ENCODE data around the gene PCDH8.
A peak's percentile ranks its signal among the peaks of the same experiment; 100 is the strongest.
"Not testable (repeated sequence)": the region's sequence is repeated elsewhere in the genome, so short reads cannot be mapped to it uniquely, and the experiment has no call there.

Gene PCDH8

DNA sequence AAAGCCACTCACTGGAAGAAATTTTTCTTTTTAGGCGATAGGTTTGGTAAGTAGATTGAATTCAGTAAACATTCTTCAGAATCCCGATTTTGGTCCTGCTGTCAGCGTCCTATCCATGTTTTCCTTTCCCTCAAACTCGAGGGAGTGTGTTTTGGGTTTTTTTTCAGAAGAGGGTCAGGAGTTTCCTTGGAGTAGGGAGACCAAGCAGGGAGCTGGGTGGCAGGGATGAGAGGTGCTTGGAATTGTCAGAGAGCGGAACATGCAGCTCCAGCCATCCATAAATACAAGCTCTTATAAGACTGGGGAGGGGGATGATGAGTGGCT, 1.6 kb upstream of the PCDH8 start:
- no peak for ATAC-seq

DNA sequence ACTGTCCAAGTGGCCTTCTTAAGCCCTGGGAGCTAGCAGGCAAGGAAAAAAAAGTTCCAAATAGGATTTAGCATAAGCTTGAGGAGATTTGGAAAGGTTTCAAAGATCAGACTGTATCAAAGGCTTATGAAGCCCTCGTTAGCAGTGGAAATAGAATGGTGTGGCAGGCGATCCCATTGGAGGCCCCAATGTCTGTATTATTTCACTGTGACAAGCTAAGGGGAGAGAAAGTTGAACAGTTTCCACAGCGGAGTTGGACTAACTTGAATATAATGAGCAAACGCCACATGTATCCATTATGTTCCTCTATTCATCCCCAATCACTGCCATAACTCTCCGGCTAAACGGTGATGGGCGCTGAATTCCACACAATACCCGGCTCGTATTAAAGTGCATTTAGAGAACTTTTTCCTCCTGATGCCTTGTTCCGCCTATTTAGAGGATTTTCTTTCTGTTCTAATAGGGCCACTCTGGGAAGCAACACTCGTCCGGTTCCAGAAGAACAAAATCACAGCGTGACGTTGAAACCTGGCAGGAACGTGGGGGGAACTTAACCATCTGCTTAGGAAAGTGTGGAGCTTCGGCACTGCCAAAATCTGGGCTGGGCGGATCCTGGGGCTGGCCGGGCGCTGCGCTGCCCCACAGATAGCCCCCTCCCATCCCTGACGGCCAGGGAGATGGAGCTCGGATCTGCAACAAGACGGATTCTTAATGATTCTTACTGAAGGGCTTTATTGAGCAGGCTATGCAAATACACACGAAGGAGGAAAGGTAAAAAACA, 1.0 kb upstream of the PCDH8 start:
- no peak for ATAC-seq

DNA sequence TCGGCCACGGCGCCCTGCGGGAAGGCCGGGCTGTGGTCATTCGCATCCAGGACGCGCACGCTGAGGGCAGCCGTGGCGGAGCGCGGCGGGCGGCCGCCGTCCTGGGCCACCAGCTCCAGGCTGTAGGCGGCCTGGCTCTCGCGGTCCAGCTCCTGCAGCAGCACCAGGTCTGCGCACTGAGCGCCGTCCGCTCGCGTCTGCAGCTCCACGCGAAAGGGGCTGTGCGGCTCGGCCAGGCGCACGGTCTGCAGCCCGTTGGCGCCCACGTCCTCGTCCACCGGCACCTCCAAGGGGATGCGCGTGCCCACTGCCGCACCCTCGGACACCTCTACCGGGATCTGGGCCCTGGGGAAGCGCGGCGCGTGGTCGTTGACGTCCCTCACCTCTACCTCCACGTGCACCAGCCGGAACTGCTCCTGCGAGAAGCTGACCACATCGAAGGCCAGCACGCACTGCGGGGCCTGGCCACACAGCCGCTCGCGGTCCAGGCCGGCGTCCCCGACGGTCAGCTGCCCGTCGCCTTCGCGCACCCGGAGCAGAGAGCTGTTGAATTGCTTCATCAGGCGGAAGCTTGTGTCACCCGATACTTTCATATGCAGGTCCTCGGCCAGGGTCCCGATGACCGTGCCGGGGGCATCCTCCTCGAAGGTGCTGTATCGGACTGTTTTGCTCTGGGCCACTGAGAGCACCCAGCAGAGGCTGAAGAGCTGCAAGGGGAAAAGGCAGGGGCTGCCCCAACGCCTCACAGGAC, 583 bp downstream of the PCDH8 start:
- no peak for ATAC-seq

DNA sequence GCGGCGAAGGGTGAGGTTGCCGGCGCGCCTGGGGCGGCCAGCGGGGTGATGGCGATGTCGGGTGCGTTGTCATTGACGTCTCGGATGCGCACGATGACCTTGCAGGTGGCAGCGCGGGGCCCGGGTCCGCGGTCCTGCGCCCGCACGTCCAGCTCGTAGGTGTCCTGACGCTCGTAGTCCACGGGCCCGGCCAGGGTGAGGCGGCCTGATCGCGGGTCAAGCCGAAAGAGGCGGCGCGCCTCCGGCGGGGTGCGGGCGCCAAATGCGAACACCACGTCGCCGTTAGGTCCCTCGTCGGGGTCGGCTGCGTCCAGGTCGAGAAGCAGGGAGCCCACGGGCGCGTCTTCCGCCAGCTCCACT, 1.1 kb downstream of the PCDH8 start:
- no peak for ATAC-seq

DNA sequence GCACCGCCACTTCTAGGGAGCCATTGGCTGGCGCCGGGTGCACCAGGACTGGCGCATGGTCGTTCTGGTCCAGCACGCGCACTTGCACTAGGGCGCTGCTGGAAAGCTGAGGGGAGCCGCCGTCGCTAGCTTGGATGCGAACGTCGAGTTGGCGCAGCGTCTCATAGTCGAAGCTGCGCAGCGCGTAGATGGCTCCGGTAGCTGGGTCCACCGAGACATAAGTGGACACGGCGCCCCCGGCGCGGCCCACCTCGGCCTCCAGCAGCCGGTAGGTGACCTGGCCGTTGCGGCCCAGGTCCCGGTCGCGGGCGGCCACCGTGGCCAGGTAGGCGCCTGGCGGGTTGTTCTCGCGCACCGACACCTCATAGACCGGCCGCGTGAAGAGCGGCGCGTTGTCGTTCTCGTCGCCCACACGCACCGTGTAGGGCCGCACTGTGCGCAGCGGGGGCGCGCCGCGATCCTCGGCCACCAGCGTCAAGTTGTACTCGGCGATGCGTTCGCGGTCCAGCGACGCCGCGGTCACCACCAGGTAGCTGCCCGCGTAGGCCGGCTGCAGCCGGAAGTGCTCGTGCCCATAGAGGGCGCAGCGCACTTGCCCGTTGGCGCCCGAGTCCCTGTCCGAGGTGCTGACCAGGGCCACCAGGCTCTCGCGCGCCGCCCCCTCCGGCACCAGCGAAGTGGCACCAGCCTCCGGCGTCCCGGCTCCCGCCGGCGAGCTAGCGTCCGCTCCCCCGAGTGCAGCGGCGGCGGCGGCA, 1.7 kb downstream of the PCDH8 start:
- no peak for ATAC-seq

DNA sequence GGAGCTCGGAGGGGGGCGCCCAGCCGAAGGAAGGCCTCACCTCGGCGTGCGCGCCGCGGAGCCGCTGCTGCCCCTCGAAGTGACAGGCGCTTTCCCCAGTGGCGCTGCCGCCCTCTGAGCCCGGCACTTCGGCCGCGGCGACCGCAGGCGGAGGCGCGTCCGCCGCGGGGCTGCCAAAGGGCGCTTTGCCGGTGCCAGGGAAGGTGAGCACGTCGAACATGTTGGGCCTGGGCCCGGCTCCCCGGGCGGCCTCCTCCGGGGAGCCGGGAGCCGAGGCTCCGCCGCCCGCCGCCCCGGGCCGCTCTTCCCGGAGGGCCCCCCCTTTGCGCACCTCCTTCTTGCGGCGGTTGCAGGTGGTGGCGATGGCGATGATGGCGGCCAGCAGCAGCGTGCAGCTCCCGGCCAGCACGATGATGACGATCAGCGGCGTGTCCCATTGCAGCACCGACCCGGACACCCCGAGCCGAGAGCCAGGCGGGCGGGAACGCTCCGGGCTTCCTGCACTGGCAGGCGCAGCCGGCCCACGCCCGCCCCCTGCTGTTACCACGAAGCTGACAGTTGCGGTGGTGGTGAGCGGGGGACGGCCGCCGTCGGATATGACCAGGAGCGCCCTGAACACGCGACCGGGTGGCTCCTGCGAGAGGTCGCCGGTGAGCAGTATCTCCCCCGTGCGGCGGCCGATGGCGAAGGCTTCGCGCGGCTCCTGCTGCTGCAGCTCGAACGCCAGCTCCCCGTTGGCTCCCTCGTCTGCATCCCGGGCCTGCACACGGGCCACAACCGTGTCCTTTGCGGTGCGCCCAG, 2.5 kb downstream of the PCDH8 start:
- peak in 1 of 2 donors; percentile 38 for ATAC-seq

DNA sequence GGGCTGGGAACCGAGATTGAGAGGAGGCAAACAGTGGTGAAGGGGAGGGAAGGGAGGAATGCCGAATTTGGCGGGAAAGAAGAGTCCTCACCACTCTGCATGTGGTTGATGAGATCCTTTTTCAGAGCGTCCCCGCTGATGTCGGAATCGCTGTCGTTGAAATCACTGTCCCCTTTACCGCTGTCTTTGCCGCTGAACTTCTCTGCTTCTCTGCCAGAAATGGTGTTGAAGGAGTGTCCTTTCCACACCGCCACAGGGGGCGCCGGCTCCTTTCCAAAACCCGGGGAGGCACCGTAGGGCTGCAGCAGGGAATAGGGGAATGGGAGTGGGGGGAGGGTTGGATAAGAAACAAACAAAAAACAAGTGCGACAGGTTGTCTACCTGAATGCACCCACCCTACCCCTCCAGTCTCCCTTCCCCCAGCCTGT, 3.1 kb downstream of the PCDH8 start:
- no peak for ATAC-seq

DNA sequence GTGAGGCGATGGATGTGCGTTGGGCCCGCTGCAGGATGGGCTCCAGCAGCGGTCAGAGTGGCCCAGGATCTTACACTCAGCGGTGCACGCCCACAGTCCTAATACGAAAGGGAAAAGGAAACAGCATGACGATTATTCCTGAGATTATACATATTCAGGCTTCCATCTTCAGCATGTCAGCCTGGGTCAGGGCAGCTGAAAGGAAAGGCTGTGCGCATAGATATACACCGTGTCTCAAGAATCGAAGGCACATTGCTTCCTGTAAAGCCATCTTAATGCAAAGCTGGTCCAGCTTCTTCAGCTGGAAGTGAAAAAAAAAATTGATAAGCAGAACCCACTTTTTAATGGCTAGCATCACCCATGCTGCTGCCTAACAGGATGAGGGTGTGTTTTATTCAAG, 3.6 kb downstream of the PCDH8 start:
- no peak for ATAC-seq

DNA sequence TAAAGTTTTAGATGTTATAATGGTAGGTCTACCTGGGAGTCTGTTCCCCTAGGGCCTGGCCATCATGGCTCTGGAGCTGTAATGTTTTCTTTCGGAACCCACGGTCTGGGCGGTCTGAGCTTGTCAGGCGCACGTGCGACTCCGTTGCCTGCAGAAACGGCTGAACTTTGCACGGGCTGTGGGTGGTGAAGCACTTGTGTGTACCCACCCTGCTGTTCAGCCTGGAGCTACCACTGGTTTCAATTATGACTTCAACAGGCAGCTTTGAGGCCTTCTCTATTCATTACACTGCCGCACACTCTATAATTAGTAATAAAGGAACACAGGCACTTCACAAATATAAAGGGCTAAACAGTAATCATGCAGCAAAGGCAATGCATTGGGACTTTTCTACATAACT, 6.0 kb downstream of the PCDH8 start:
- ATAC-seq = no peak

DNA sequence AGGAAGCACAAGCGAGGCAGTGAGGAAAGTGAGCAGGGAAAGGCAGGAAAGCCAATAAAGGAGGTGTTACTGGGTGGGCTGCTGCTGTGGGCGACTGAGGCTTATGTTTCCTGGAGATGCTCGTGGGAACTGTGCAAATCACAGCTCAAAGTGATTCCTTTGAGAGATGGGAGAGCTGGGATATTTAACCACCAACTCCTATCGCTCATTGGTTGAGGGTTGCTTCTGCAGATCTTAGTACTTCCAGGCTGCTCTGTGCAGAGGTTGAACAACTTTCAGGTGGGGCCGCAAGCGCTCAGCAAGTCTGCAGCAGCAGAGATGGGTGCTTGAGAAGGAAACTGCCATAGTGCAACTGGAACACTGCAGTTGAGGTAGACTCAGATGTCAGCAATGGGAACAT, 8.4 kb downstream of the PCDH8 start:
- no peak for ATAC-seq

DNA sequence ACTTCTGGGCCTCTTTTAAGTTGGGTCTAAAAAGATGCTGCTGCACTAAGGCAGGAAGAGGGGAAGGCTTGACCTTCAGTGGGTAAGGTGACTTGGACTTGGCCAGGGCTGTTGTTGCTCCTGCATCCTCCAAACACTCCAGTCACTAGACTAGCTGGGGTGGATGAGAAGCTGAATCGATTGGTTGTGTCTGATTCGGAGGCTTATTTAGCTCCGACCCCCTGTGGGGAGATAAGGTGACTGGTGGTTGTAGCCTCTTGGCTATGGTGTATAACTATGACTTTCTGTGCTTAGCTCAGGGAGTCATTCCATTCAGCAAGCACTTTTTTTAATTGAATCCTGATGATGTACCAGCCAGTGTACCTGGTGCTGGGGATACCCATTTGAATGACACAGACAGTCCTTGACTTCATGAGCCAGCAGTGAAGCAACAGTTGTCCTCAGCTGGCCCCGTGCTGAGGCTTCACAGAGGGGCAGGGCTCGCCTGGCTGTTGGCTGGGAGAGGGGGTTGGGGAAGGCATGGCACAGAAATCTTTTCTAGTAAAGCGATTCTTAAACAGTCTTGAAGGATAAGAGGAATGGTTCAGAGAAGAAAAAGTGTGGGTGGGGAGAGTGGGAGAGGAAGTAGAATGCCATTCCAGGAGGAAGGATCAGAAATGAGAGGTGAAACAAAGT, 9.9 kb downstream of the PCDH8 start:
- no peak for ATAC-seq

DNA sequence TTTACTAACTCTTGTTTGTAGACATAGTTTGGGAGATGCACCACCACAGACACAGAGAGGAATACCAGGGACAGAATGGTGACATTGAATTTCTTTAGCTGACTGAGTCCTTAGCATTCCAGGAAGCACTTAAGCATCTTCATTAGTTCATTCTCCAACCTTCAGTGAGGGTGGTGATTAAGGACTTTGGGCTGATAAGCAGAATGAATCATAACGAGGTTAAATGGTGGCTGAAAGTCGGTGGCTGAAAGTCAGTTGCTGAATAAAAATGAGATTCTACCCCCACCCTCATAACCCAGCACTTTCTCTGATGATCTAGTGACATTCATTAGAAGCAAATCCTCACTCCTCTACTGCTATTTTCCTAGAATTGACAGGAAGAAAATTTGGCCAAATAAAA, 10.6 kb downstream of the PCDH8 start:
- no peak for ATAC-seq

DNA sequence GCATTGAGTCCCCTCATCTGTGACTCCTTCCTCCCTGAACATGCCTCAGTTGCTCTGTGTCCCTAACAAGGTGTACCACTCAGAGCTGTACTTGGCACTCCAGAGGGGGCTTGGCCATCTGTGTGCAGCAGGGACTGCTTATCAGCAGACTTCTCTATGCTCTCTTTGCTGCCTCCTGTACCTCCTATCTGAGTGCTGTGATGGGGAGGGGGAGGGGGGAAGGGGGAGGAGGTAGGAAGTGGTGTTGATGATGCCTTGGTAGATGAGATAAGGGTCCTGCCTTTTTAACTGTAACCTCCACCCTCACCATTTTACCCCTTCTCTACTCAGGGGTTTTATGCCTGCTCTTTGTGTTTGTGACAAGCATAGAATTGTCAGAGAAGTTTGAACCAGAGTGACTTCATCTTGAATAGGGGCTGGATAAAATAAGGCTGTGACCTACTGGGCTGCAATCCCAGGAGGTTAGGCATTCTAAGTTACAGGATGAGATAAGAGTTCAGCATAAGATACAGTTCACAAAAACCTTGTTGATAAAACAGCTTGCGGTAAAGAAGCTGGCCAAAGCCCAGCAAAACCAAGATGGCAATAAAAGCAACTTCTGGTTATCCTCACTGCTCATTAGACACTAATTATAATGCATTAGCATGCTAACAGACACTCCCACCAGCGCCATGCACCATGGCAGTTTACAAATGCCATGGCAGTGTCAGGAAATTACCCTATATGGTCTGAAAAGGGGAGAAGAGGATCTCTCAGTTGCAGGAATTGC, 13.2 kb downstream of the PCDH8 start:
- no peak for ATAC-seq

DNA sequence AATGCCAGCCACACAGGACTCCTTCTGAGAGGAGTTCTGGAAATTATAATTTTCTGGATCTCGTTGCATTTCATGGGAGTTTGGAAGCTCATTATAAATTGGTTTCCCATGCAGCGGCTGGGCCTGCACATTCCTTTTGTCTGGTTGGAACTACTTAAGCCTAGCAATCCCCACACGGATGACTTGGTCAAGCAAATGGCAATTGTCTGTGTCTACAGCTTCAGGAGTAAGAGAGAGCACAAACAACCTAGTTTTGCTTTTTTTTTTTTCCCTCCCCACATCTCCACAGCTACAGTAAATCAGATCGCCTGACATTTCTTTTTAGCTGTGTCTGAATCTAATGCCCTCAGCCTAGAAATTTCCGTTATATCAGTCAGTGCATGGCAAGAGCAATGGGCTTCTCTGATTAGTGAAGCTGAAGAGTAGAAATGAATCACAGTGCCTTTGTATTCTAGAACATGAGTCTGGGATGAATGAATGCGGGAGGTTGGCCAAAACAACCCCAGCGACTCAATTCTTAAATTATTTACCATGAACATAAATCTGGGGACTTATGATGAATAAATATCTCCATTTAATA, 15.1 kb downstream of the PCDH8 start:
- no peak for ATAC-seq

DNA sequence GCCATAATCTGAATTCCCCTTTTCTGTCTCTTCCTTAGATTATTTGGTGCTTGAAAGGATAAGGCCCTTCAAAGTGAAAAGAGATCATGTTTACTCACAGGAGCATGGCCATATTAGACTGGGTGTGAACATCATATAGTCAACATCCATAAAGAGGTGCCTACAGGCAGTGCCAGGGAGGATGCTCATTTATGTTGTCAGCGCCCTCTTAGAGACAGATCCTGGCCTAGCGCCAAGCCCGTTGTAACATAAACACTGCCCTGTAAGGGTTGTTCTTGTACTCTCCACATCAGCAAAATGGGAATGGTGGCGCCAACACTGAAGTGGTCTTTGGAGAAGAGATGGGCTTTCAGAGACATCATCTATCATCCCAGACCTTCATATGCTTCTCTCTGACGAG, 16.1 kb downstream of the PCDH8 start:
- ATAC-seq = no peak

DNA sequence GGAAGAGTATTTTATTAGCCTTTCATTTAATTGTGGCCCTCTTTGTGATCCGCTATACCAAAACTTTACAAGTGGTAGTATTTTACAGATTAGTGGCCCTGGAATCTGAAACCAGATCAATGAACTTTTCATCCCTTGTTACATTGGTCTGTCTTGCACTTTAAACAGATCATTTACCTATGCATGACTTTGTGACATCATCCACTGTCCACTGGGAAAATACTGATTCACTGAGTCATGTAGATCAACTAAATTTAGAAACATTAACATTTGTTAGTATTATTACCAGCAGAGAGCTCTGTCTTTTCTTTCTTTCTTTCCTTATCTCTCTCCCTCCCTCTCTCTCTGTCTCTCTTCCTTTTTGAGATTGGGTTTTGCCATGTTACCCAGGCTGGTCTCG, 17.5 kb downstream of the PCDH8 start:
- no peak for ATAC-seq

DNA sequence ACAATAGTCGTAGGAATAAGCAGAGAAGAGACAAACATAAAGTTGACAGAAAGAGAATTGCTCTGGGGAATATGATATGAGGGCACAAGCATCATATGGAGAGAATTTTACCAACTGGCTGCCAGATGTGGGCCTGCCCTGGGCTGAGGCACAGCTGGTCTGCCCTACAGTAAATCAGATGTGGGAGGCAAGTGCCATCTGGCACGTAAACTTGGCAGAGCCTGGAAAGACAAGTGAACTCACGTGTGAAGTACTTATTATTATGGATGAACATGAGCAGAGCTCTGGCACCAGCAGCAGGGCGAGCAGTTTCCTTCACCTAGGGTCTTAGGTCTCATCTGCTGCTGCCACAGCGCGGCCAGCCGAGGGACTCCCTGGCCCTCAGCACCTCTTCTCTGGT, 20.6 kb downstream of the PCDH8 start:
- ATAC-seq = no peak

DNA sequence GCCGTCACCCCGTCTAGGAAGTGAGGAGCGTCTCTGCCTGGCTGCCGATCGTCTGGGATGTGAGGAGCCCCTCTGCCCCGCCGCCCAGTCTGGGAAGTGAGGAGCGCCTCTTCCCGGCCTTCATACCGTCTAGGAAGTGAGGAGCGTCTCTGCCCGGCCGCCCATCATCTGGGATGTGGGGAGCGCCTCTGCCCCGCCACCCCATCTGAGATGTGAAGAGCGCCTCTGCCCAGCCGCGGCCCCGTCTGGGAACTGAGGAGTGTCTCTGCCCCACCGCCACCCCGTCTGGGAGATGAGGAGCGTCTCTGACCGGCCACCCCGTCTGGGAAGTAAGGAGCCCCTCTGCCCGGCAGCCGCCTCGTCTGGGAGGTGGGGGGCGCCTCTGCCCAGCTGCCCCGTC, 30.6 kb downstream of the PCDH8 start:
- ATAC-seq = not testable (repeated sequence)

DNA sequence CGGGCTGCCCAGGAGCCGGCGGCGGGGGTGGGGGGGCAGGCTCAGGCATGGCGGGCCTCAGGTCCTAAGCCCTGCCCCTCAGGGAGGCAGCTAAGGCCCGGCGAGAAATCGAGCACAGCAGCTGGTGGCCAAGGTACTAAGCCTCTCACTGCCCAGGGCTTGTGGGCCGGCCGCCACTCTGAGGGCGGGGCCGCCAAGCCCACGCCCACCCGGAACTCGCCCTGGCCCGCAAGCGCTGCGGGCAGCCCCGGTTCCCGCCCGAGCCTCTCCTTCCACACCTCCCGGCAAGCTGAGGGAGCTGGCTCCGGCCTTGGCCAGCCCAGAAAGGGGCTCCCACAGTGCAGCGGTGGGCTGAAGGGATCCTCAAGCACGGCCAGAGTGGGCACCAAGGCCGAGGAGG, 33.1 kb downstream of the PCDH8 start:
- no peak for ATAC-seq

DNA sequence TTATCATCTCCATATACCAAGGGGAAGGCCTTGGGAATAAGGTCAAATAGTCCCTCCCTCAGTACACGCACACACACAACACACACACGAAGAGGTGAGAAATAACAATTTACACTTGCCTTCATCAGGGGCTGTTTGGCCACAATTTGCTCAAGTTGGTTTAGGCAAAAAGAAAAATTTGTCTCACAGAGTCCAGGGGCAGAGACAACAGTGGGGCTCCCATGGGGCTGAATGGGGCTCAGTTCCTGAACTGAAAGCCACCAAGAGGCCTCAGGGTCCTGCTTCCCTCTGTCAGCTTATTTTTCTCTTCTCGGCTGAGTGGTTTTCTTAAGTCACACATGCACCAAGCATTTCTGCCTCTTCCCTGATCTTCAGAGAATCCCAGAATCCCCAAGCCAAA, 35.5 kb downstream of the PCDH8 start:
- ATAC-seq = no peak

DNA sequence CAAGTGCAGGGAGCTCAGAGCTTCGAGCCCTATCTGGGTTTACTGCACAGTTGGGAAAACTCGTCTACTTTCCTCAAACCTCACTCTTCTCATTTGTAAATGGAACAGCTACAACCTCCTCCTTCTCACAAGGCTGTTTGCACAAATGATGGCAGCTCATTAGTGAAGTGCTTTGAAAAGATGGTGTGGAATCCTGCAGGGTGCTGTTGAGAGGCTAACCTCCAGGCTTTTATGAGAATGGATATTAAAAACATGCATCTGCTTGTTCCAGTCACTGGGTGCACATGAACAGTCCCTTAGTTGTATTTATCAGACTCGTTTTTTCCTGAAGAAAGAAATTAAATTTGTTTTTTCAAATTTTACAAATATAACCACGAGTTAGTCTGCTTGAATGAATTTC, 36.6 kb downstream of the PCDH8 start:
- no peak for ATAC-seq

All from activated CD4-positive, CD25-positive, alpha-beta regulatory T cell treated with anti-CD3 and anti-CD28 coated beads, Interleukin-2, amount 50 U/mL, for 24 hours (primary cell).